Sigmoid colon (tissue), 4 donors: Measurements from ENCODE around the gene TCERG1L.

Experiments
- EP300 ChIP-seq, 4 donors: sonication (generic); formaldehyde crosslinking; IDR thresholded peaks; one replicate each; pipeline ENCODE4 v1.6.1; 2017; ENCODE audit warnings: antibody characterized with exemption in 4 of 4
- POLR2A ChIP-seq, 2 donors: fragments of 450-650 bp; IDR thresholded peaks; one replicate each; pipeline ENCODE4 v1.6.1; 2016; ENCODE audit warnings: antibody characterized with exemption in 2 of 2, mild to moderate bottlenecking in 2 of 2, moderate library complexity in 2 of 2
- POLR2AphosphoS5 ChIP-seq, 4 donors: sonication (generic); formaldehyde crosslinking; IDR thresholded peaks; one replicate each; pipeline ENCODE4 v1.6.1; 2017; ENCODE audit warnings: antibody characterized with exemption in 4 of 4
- TF ChIP-seq, protein P1 (sequence below), 4 experiments: fragments of 450-650 bp in 3 of 4; fragments of 200-600 bp in 1 of 4; IDR thresholded peaks; one replicate each; pipeline ENCODE4 v1.5.1; 2016 to 2019; ENCODE audit warnings: antibody characterized with exemption in 4 of 4, mild to moderate bottlenecking in 3 of 4, moderate library complexity in 2 of 4

DNA sequence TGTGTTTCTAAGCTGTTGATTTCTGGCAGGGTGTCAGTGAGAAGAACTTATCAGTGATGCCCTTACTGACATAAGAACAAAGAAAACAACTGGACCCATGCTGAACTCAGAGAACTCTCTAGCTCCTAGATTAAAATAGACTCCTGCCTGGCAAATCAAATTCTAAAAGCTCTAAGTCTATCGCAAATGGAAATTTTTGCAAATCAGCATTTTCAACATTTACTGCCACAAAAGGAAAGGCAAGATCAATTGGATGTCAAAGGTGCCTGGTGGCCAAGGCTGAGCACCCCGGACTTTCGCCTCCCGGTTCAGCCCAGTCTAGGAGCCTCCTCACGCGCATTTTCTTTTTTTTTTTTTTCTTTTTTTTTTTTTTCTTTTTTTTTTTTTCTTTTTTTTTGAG, 251.6 kb downstream of the TCERG1L start:
- TF ChIP-seq, protein P1, sequence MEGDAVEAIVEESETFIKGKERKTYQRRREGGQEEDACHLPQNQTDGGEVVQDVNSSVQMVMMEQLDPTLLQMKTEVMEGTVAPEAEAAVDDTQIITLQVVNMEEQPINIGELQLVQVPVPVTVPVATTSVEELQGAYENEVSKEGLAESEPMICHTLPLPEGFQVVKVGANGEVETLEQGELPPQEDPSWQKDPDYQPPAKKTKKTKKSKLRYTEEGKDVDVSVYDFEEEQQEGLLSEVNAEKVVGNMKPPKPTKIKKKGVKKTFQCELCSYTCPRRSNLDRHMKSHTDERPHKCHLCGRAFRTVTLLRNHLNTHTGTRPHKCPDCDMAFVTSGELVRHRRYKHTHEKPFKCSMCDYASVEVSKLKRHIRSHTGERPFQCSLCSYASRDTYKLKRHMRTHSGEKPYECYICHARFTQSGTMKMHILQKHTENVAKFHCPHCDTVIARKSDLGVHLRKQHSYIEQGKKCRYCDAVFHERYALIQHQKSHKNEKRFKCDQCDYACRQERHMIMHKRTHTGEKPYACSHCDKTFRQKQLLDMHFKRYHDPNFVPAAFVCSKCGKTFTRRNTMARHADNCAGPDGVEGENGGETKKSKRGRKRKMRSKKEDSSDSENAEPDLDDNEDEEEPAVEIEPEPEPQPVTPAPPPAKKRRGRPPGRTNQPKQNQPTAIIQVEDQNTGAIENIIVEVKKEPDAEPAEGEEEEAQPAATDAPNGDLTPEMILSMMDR (IDR thresholded peaks at IDR 0.05): no peak
- TF ChIP-seq EP300 (IDR thresholded peaks at IDR 0.05): no peak
- TF ChIP-seq POLR2A (IDR thresholded peaks at IDR 0.05): no peak
- TF ChIP-seq POLR2AphosphoS5 (IDR thresholded peaks at IDR 0.05): no peak
